HepG2 (cell line): Measurements from ENCODE around the gene NOL4L.

Experiments used
- BCLAF1 ChIP-seq: fragments of 450-650 bp; IDR thresholded peaks from 2 replicates; pipeline ENCODE4 v1.6.1; 2017; ENCODE audit warnings: mild to moderate bottlenecking
- FIP1L1 ChIP-seq: fragments of 200-400 bp; formaldehyde crosslinking; IDR thresholded peaks from 2 replicates; pipeline ENCODE4 v1.6.1; 2018; ENCODE audit warnings: low read depth, mild to moderate bottlenecking, low read length, moderate library complexity, borderline replicate concordance; ENCODE audit not compliant: insufficient read depth
- JUND ChIP-seq: sonication (generic); formaldehyde crosslinking; IDR thresholded peaks from 2 replicates; pipeline ENCODE4 v1.8.0; 2022; ENCODE audit warnings: mild to moderate bottlenecking, missing genetic modification reagents
- KAT7 ChIP-seq: IDR thresholded peaks from 2 replicates; pipeline ENCODE4 v1.6.1; 2018; ENCODE audit warnings: borderline replicate concordance, missing compliant biosample characterization
- MED13 ChIP-seq: sonication (generic); formaldehyde crosslinking; IDR thresholded peaks from 2 replicates; pipeline ENCODE4 v1.5.0; 2020; ENCODE audit warnings: missing genetic modification reagents
- POLR2AphosphoS5 ChIP-seq: IDR thresholded peaks from 2 replicates; pipeline ENCODE4 v1.6.1; 2012; ENCODE audit warnings: low read depth, low read length
- ZBTB21 ChIP-seq: sonication (generic); formaldehyde crosslinking; IDR thresholded peaks from 2 replicates; pipeline ENCODE4 v1.4.0; 2020; ENCODE audit warnings: missing genetic modification reagents
- ZNF281 ChIP-seq: sonication (generic); formaldehyde crosslinking; IDR thresholded peaks from 2 replicates; pipeline ENCODE4 v1.4.0; 2020; ENCODE audit warnings: missing genetic modification reagents, borderline replicate concordance
- ZNF720 ChIP-seq: sonication (generic); formaldehyde crosslinking; IDR thresholded peaks from 2 replicates; pipeline ENCODE4 v1.4.0; 2020; ENCODE audit warnings: missing genetic modification reagents
- ZNF749 ChIP-seq: sonication (generic); formaldehyde crosslinking; IDR thresholded peaks from 2 replicates; pipeline ENCODE4 v1.8.0; 2022; ENCODE audit warnings: mild to moderate bottlenecking, missing genetic modification reagents, moderate library complexity, borderline replicate concordance
- TF ChIP-seq, protein P1 (sequence below): sonication (generic); formaldehyde crosslinking; IDR thresholded peaks from 2 replicates; pipeline ENCODE4 v1.5.0; 2020; ENCODE audit warnings: mild to moderate bottlenecking, missing genetic modification reagents, moderate library complexity

- TF ChIP-seq FIP1L1 (no peak), JUND (no peak), ZNF749 (no peak), KAT7 (CRISPR knock-in tag) (no peak), ZNF720 (CRISPR knock-in tag) (no peak), POLR2AphosphoS5 (0 out of 2 replicates have a peak, but pooled peaks have one; percentile 11), MED13 (CRISPR knock-in tag) (no peak), ZBTB21 (no peak), BCLAF1 (no peak), ZNF281 (CRISPR knock-in tag) (no peak)
- TF ChIP-seq, protein P1, sequence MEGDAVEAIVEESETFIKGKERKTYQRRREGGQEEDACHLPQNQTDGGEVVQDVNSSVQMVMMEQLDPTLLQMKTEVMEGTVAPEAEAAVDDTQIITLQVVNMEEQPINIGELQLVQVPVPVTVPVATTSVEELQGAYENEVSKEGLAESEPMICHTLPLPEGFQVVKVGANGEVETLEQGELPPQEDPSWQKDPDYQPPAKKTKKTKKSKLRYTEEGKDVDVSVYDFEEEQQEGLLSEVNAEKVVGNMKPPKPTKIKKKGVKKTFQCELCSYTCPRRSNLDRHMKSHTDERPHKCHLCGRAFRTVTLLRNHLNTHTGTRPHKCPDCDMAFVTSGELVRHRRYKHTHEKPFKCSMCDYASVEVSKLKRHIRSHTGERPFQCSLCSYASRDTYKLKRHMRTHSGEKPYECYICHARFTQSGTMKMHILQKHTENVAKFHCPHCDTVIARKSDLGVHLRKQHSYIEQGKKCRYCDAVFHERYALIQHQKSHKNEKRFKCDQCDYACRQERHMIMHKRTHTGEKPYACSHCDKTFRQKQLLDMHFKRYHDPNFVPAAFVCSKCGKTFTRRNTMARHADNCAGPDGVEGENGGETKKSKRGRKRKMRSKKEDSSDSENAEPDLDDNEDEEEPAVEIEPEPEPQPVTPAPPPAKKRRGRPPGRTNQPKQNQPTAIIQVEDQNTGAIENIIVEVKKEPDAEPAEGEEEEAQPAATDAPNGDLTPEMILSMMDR = no peak
These were observed 144.4 kb downstream of the NOL4L start for GRCh38 chr20:32440758-32441078.
